Hematopoietic multipotent progenitor cell (in vitro differentiated cells): ENCODE data around the gene RPN2. TPM values are rescaled to one million over a fixed set of nuclear protein-coding genes. Genes with fewer than 3 reads are reported as not detected.

Experiments
- DNase-seq, 3 donors: peaks; one replicate each; pipeline ENCODE4 v3.0.0-alpha.2; 2011 to 2015; ENCODE audit warnings: low read depth in 2 of 3, low spot score in 2 of 3
- total RNA-seq: library from RNA; depleted of rRNA; stranded (reverse); fragments of >200 nt; gene quantifications from one replicate; pipeline ENCODE4 v1.2.3, GENCODE V29; 2012

RPN2 gene
- total RNA-seq, 1 donor, result 300 TPM

- DNase-seq, result peak in 1 of 3 donors; percentile 16
These were observed 774 bp downstream of the RPN2 start for GRCh38 chr20:37179683-37180524.

DNA sequence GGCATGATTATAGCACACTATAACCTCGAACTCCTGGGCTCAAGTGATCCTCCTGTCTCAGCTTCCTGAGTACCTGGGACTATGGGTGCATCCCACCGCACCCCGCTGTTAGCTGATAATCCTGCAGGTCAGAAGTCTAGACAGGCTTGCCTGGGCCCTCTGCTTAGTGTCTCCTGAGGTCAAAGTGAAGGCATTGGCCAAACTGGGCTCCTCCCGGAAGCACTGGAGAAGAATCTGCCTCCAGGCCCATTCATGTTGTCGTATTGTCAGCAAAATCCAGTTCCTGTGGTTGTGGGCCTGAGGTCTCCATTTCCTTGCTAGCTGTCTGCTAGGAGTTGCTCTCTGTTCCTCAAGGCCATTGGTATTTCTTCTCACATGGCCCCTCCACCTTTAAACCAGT, 6.6 kb downstream of the RPN2 start:
- DNase-seq, result no peak

- DNase-seq, result no peak
These were observed 9.7 kb downstream of the RPN2 start for GRCh38 chr20:37188787-37189186.

GRCh38 chr20:37189416-37190016, 10.4 kb downstream of the RPN2 start:
- peak in 1 of 3 donors; percentile 52 for DNase-seq

DNA sequence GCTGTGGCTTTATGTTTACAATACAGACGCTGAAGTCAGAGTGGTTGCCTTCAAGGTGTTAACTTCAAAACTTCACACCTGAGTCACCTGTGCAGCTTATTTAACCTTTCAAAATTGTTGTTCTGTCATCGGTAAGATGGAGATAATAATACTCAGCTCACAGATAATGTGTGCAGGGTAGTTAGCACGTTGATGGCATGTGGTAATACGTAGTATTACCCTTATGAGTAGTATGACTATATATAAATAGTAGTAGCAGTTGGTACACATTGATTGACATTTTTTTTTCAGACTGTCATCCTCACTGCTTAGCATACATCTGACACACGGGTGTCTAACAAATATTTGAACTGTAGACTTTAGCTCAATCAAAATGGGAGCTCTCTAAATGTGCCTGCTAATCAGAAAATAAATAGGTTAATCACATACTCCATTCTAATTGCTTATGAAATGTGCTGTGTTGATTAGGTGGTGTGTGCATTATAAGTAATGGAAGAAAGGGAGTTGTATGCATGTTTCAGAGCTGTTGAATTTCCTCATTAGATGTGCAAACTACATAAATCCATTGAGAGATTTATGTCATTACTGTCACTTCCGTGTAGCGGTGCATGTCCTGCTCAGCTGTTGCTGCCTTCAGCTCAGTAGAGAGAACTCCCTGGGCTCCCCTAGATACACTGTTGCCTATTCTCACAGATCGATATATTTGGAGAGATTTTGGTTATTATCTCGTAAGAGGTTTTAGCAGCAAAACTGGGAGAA, 11.4 kb downstream of the RPN2 start:
- no peak for DNase-seq

DNA sequence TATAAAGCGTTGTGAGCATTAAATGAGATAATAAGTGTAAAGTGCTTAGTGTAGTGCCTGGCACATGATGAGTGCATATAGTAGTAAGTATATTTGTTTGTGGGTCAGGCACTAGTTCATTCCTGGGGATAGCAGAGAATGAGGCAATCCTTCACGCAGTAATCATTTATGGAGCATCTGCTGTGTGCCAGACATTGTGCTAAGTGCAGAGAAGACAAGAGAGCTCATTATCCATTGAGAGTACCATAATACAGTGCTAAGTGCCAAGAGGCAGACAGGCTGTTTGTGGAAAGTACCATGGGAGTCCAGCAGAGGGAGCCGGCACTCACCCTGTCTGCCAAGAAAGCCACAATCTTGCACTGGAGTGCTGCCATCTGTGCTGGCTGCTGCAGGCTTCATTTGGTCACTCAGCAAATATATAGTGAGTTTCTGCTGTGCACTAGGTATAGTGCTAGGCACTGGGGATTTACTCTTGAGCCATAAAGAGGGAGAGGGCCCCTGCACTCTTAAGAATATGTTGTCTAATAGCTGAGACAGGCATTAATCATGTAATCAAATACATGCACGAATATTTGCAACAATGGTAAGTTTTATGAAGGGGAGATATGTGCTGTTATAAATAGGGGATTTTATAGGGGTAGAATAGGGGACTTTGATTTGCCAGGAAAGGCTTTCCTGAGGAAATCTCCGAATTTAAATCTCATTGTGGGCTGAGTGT, 13.2 kb downstream of the RPN2 start:
- peak; percentile 44 to 89 (median 78) for DNase-seq

DNA sequence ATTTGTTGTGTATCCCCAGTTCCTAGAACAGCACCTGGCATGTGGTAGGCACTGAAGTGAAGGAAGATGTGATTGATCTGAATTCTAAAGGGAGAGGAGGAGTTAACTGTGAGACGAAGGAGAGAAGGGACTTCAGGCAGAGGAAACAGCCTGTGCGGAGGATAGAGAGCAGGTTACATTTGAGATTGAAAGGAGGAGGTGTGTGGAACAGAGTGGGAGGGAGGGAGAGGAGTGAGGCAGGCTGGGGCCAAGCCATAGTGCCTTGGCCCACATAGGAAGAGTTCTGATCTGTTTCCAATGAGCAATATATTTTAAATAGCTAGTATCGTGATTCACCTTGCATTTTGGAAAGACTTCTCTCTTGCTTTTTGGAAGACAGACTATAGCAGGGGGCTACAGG, 14.1 kb downstream of the RPN2 start:
- no peak for DNase-seq

DNA sequence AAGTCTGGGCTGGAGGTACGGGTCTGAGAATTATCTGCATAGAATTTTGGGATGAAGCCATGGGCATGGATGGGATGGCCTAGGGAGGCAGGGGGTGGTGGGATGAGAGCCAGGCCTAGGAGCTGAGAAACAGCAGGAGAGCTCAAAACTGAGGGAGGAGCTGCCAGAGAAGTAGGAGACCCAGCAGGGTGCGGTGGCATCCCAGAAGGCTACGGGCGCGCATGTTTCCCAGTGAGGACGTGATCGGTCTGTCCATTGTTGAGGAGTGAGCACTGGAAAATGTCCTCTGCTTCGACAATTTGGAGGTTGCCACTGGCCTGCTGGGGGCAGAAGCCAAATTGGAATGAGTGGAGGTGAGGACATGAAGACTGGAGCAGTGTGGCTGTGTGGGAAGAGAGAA, 14.7 kb downstream of the RPN2 start:
- DNase-seq, result no peak

- DNase-seq, result peak in 2 of 3 donors; percentile 74 to 88
These were observed 15.7 kb downstream of the RPN2 start for GRCh38 chr20:37194621-37195417.

DNA sequence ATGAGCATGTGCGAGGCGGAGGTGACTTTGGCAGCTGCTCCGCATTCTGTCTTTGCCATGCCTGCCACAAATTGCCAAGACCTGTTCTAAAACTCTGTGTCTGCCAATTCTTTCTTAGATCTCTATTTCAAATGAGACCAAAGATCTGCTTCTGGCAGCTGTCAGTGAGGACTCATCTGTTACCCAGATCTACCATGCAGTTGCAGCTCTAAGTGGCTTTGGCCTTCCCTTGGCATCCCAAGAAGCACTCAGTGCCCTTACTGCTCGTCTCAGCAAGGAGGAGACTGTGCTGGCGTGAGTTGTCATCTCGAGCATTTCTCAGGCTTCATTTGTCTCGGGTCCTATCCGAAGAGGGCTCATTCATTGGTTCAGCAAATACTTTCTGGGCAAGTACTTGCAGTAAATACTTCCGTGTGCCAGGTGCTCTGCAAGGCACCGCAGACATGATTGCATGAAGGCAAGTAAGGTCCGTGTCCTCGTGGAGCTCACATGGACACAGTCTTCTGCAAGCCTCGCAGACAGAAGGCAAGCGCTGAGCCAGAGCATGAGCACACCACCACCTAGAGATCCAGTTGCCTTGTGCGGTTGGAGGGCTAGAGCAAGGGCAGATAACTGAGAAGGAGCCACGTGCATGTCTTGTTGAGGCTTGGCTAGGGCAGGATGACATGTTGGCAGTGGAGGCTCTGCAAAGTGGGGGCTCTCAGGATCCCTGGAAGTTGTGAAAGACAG, 20.0 kb downstream of the RPN2 start:
- no peak for DNase-seq

- DNase-seq, result no peak
These were observed 21.2 kb downstream of the RPN2 start for GRCh38 chr20:37200376-37200775.

DNA sequence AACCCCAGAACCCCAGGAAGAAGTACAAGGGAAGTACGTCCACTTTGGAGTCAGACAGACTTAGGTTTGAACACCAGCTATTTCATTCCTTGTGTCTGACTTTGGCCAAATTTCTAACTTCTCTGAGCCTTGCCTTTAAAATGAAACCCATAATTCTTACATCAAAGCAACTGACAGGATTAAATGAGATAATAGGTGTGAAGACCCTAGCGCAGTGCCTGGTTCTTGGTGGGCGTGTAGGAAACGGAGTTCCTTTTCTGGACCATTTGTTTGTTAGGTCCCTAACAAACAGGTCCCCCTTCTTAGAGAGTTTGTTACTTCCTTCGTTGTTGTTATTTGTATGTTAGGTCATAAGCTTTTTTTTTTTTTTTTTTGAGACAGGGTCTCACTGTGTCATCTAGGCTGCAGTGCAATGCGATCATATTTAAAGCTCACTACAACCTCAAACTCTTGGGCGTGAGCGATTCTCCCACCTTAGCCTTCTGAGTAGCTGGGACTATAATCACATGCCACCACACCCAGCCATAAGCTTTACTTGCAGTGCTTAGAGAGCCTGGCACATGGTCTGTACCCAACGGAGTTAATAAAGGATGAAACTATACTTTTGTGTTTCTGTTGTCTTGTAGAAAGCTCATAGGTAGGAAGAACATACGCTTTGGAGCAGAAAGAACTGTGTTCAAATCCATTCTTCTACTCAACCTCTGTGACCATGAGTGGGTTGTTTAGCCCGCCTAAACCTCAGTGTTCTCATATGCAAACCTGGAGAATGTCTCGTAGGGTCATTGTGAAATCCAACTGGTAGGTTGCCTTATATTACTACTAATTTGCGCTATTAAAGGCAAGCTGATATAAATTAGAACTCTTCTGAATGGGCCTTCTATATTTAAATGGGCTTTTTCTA, 22.0 kb downstream of the RPN2 start:
- DNase-seq, result no peak

GRCh38 chr20:37201827-37202162, 22.7 kb downstream of the RPN2 start:
- no peak for DNase-seq

DNA sequence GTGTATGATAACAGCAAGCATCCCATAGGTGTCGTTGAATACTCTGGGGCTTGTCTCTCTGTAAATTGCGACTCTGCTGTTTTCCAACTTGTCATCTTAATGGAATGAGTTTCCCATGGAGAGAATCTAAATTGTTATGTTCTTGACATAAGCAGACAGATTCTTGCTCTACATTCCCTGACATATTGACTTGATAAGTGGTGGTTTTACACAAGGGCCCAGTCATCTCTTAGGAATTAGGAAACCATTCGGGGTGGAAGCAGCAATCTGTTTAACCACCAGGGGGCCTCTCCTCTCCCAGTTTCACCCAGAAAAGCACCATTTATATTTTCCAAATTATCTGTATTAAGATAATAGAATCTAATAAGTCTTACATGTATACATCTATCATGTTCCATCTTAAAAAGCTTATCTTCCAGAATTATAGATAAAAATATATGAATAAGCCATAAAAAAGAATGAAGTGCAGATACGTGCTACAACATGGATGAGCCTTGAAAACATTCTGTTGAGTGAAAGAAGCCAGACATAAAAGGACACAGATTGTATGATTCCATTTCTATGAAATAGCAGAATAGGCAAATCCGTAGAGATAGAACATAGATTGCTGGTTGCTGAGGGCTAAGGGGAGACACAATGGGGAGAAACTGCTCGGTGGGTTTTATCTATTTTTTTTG, 23.3 kb downstream of the RPN2 start:
- peak in 1 of 3 donors; percentile 56 for DNase-seq

- DNase-seq, result no peak
These were observed 24.9 kb downstream of the RPN2 start for GRCh38 chr20:37204056-37204455.

DNA sequence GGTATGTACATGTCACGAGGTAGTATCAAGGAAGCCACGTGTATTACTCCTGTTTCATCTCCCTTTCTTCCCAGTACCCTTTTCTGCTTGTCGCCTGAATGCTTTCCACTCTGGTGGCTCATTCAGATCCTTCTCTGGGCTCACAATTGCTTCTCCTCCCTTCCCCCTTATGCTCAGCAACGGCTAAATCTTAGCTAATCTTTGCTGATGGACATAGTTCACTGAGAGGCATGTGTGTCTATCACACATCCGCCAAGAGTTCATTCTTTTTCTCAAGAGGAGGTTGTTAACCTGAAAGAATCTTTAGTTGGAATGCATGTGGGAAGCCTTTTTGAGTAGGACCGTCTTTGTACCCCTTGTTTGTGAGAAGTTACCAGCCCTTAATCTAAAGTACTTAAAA, 26.0 kb downstream of the RPN2 start:
- no peak for DNase-seq

- DNase-seq, result no peak
These were observed 26.7 kb downstream of the RPN2 start for GRCh38 chr20:37205794-37206193.

DNA sequence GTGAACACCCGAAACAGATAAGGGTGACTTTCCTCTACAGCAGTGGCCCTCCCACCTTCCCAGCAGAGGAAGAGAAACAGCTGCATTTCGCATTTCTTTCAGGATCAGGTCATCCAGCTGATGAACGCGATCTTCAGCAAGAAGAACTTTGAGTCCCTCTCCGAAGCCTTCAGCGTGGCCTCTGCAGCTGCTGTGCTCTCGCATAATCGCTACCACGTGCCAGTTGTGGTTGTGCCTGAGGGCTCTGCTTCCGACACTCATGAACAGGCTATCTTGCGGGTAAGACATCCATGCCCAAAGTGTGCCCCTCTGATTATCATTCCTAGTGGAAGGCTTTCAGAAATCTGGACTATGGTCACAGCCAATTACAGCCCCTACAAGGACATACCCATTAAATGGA, 28.0 kb downstream of the RPN2 start:
- no peak for DNase-seq
